Activated CD8-positive, alpha-beta memory T cell treated with anti-CD3 and anti-CD28 coated beads, Interleukin-2, amount 50 U/mL, for 1 hour (primary cell): Measurements from ENCODE around the gene ELOA.
"Not testable (repeated sequence)": the region's sequence is repeated elsewhere in the genome, so short reads cannot be mapped to it uniquely, and the experiment has no call there.

Source experiments
- DNase-seq: peaks from one replicate; pipeline ENCODE4 v3.0.0-alpha.2; 2020; ENCODE audit errors: extremely low read depth

ELOA gene

DNA sequence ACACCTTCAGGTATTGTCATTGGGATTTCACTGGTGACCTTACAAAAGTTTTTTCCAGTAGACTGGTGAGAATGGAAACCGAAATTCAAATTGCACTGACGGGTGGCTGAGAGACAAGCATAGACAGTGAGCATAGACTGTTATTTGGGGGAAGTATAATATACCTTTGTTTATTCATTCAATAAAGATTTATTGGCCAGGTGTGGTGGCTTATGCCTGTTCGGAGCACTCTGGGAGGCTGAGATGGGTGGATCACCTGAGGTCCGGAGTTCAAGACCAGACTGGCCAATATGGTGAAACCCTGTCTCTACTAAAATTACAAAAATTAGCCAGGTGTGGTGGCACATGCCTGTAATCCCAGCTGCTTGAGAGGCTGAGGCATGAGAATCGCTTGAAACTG, 10.0 kb upstream of the ELOA start:
- not testable (repeated sequence) for DNase-seq

DNA sequence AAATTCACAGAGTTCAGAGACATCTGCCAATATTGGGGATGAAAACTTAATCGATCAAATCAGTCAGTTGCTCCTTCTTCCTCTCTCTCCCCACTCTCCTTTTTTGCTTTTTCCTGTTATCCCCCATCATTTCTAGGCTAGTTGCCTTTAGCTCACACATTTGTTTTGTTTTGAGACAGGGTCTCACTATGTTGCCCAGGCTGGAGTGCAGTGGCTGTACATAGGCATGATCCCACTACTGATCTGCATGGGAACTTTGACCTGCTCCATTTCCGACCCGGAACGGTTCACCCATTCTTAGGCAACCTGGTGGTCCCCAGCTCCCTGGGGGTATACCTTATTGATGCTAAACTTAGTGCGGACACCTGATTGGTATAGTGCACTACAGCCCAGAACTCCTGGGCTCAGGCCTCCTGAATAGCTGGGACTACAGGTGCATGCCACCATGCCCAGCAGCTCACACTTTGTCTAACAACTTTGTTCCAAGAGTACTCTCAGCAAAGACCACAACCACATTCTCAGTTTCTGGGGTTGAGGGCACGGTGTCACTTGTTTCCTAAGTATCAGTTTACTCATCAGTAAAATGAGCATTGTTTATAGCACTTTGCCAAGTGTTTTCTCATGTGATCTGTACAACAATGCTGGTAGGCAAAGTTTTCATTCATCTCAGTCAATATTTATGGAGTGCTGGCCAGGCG, 6.7 kb upstream of the ELOA start:
- no peak for DNase-seq

DNA sequence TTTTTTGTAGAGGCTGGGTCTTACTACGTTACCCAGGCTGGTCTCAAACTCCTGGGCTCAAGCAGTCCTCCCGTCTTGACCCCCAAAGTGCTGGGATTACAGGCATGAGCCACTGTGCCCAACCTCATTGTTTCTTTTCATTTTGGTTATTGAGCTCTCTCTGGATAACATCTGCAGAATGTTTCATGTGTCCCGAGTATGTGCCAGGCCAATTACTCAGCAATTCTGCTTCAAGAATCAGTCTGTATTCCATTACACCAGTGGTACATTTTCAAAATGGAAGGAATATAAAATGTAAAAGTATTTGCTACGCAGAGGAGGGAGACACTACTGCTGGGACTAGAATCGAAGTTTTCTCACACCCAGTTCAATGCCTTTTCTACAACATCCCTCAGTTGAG, 1.7 kb upstream of the ELOA start:
- DNase-seq: no peak

DNA sequence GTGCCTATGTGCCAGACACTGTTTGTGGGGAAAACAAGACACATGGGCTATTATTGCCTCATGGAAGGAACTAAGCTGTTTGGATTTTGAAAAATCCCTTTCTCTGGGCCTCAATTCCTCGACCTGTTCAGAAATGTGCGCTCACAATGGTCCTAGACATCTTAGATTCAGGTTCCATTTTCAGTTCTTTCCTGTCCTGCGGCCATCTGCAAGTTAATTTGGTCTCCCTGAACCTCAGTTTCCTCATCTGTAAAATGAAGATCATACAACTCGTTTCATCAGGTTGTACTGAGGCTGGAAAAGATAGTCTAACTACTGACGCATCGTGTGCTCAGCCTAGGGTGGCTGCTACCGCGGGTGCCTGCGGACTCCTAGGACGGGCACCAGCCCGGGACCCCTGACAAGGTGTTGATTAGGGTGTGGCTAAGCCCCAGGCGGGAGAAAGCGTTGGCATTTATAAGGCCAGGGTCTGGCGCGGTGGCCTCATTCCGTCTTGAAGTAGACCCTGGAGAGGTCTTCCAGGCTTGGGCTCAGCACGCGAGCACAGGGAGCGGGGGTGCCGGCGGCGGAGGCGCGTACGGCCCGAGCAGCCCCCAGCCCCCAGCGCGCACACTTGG, 493 bp upstream of the ELOA start:
- DNase-seq: no peak

DNA sequence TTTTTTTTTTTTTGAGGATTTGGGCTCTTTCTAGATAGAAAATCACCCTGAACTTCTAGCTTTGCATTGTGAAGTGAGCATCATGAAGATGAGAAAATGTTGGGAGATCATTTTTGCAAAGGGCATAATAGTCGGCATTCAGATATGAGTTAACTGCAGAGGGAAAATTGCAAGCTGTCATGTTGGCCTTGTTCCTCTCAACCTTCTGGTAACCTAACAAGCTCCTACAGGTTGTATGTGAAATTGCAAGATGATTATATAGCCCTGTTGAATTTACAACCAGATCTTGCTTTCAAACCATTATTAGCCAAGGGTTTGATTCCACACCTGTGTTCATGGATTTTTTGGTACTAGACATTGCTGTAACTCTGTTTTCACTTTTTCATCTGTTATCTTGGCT, 2.2 kb downstream of the ELOA start:
- DNase-seq: no peak

DNA sequence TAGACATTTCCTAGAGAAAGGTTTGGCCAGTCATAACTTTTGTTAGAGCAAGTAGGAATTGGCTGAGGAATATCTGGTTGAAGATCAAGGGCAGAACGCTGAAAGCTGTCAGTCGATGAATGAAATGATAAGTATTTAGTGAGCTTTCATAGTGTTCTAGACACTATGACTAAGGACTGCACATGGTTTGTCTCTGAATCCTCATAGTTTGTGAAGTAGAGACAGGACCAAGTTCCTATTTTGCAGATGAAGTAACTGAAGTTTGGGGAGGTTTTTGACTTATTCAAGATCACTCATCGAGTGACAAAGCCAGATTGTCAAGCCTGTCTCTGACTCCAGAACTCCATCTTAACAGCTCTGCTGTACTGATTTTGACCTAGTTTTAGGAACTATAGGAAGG, 4.7 kb downstream of the ELOA start:
- no peak for DNase-seq

DNA sequence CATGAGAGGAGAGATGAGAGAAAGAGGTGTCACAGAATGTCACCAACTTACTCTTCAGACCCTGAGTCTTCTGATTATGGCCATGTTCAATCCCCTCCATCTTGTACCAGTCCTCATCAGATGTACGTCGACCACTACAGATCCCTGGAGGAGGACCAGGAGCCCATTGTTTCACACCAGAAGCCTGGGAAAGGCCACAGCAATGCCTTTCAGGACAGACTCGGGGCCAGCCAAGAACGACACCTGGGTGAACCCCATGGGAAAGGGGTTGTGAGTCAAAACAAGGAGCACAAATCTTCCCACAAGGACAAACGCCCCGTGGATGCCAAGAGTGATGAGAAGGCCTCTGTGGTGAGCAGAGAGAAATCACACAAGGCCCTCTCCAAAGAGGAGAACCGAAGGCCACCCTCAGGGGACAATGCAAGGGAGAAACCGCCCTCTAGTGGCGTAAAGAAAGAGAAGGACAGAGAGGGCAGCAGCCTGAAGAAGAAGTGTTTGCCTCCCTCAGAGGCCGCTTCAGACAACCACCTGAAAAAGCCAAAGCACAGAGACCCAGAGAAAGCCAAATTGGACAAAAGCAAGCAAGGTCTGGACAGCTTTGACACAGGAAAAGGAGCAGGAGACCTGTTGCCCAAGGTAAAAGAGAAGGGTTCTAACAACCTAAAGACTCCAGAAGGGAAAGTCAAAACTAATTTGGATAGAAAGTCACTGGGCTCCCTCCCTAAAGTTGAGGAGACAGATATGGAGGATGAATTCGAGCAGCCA, 8.0 kb downstream of the ELOA start:
- DNase-seq: no peak

DNA sequence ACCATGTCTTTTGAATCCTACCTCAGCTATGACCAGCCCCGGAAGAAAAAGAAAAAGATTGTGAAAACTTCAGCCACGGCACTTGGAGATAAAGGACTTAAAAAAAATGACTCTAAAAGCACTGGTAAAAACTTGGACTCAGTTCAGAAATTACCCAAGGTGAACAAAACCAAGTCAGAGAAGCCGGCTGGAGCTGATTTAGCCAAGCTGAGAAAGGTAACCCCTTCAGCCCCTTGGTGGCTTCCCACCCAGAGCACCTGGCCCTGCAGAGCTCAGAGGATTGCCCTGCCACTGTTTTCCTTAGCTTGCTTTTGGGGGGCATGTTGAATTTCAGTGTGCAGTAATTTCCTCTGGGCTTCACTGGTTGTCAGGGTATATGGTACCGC, 8.5 kb downstream of the ELOA start:
- no peak for DNase-seq

DNA sequence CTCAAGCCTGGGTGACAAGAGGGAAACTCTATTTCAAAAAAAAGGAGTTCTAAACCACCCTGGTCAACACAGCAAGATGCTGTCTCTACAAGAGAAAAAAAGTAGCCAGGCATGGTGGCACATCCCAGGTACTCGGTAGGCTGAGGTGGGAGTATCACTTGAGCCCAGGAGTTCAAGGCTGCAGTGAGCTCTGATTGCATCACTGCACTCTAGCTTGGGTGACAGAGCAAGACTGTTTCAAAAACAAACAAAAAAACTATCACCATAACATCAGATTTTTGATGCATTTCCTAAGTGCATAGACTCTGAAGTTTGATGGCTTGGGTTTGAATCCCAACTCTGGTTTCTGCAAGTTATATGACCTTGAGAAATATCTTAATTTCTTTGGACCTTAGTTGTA, 9.6 kb downstream of the ELOA start:
- DNase-seq: no peak

DNA sequence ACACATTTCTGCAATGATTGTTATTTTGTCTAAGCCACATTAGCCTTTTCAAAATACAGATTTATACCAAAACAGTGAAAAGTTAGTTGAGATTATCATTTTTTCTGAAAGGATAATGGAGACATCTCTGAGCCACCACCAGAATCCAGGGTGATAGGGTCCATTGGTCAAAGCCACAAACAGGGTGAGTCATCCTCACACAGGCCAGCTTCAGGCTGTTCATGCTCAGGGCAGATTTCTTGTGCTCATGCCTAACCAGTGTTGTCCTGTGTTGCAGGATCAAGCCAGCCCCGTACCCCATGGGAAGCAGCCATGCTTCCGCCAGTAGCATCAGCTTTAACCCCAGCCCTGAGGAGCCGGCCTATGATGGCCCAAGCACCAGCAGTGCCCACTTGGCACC, 13.4 kb downstream of the ELOA start:
- DNase-seq: no peak

DNA sequence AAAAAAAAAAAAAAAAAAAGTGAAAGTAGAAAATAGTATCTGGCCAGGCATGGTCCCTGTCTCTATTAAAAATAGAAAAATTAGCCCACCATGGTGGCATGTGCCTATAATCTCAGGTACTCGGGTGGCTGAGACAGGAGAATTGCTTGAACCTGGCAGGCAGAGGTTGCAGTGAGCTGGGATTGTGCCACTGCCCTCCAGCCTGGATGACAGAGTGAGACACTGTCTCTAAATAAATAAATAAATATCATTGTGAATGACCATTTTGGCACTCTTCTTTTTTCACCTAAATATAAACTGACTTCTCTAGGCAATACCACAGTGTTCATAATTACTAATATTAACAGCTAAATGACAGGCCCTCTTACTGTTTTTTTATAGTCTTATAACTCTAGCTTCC, 14.5 kb downstream of the ELOA start:
- DNase-seq: no peak

DNA sequence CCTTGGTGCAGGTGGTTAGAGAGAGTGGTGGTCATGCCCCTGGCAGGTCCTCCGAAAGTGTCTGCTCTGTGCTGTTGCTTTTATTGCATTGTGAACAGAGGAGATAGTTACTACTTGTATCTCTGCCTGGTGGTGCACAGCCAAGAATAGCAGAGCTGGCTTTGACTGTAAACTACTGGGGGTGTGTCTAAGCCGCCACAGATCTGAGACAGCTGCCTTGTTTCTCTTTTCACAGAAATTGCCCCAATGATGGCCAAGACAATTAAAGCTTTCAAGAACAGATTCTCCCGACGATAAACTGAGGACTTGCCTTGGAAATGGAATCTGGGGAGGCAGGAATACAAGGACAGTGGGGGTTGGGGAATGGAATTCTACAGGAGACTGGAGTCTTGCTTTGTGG, 16.0 kb downstream of the ELOA start:
- no peak for DNase-seq

DNA sequence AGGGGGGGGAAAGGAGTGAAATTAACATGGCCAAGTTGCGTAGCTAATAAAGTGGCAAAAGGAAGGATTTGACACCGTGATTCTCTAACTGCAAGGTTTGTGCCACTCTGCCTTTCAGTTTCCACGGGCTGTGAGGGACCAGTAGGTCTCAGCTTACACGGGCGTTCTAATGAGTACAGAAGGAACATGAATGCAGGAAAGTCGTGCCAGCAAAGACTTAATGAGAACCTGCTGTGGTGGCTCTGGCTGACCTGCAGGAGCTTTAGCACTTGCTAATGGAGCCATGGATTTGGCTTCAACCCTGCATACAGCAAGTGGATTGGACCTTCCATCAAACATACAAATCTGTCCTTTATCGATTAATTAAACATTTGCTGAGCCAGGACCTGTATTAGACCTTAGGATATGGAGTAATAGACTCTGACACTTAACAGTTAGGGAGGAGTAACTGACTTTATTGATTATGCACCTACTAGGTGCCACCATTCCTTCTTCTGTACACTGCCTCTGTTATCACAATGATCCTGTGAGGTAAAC, 19.8 kb downstream of the ELOA start:
- DNase-seq: no peak

DNA sequence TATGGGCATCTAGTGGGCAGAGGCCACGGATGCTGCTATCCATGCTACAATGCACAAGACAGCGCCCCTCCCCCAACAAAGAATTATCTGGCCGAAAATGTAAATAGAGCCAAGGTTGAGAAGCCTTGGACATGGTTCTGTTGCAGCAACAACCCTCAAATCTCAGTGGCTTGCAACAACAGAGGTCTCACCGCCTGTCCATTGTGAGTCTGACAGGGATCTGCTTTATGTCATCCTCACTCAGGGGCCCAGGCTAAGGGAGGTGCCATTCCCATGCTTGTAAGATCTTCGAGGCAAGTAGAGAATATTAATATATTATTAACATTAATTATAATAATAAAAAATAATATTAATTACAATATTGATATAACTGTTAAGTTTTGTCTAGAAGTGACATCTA, 25.5 kb downstream of the ELOA start:
- DNase-seq: no peak

DNA sequence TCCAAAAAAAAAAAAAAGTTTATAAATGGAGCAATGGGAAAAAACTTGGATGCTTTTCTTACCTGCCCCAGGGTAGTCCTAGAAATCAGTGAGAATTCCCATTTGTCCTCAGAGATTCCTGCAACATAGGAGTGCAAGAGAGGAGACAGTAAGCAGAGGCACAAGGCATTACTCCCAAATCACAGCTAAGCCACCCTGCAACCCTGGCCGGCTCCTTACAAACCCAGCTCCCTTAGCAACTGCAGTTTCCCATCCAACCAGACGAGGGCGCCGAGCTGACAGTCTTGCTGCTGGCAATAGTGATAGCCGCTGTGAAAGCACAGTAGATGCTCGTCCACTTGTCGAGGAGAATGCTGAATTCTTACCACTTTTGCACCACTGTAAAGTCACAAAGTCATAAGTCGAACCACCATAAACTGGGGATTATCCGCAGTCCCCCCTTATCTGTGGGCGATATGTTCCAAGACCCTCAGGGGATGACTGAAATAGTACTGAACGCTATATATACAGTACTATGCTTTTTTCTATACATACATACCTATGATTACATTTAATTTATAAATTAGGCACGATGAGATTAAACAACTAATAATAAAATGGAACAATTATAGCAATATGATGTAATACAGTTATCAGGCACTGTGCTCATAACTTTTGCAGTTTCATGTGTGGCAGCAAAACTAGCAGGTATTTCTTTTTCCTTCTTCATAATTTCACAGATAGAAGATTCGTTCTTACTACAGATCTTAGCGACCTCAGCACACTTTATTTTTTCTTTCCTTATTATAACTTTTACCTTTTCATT, 29.0 kb downstream of the ELOA start:
- DNase-seq: peak; percentile 65

DNA sequence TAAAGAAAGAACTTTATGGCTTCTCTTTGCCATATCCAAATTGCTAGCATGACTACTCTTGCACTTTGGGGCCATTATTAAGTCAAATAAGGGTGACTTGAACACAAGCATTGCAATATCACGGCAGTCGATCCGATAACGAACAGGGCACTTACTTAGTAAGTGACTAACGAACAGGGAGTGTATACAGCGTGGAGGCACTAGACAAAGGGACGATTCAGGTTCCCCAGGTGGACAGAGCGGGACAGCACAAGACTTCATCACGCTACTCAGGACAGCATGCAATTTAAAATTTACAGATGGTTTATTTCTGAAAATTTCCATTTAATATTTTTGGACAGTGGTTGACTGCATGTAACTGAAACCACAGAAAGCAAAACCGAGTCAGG, 29.6 kb downstream of the ELOA start:
- DNase-seq: no peak

DNA sequence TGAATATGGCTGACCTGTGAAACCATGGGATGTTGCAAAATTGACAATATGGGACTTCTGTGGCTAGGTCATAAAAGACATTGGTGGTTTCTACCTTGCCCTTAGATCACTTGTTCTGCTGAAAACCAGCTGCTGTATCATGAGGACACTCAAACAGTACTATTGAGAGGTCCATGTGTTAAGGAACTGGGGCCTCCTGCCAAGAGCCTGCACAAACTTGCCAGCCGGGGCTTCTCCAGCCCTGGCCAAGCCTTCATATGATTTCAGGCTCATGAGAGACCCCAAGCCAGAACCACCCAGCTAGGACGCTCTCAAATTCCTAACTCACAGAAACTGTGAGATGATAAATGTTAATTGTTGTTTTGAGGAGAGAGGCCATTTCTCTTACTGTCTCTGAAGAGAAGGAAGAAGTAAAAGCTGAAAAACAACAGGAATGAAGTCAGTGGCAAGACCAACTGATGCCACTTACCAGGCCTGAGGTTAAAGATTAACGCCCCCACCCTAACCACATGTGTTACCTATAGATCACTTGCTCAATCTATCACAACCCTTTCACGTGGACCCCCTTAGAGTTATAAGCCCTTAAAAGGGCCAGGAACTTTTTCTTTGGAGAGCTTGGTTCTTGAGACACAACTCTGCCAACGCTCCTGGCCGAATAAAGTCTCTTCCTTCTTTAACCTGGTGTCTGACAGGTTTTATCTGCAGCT, 31.1 kb downstream of the ELOA start:
- DNase-seq: no peak

DNA sequence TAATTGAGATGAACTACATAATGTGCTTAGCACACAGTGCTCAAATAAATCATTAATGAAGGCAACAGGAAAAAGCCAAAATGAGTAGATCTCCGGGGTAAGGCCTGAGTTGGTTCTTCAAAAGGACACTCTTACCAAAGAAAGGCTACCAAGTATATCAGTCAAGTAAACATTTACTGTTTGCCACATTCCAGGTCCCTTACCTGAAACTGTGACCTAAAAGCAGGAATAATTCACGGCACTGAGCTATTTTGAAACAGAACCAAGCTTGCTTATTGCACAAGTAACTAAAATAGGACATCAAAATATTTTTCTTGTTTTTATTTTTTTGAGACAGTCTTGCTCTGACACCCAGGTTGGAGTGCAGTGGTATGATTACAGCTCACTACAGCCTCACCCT, 32.9 kb downstream of the ELOA start:
- DNase-seq: no peak

DNA sequence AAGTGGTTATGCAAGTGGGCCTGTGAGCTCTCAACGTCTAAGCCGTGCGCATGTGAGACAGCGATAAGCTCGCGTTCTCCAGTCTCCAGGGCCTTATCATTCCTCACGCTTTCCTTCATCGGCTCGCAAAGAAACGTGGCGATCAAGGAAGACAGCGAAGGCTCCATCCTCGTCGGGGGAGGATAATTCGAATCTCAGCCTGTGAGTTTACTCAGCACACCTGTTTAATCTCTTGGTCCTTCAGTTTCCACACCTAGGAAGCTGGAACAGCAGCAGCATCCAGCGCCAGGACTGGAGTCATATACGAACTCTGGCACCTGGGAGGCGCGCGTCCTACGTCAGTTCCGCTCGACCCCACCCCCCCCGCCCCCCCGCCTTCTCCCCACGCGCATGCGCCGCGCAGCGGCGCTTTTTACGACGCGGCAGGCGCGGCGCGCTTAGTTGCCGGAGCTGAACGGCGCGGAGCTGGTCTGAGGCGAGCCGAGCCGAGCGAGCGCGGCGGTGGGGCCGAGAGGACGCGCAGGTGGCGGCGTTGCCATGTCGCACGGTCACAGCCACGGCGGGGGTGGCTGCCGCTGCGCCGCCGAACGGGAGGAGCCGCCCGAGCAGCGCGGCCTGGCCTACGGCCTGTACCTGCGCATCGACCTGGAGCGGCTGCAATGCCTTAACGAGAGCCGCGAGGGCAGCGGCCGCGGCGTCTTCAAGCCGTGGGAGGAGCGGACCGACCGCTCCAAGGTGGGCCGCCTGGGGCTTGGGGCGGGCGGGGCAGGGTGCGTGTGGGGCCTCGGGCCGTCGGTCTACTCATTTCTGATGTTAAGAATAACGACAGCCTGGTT, 34.9 kb downstream of the ELOA start, which contains the start of gene PITHD1:
Gene PITHD1, plus strand, starts transcription at position 440 of the 836 bp plus-strand sequence. Its CDS starts 98 bp downstream, at position 538.
- peak; percentile 55 for DNase-seq

DNA sequence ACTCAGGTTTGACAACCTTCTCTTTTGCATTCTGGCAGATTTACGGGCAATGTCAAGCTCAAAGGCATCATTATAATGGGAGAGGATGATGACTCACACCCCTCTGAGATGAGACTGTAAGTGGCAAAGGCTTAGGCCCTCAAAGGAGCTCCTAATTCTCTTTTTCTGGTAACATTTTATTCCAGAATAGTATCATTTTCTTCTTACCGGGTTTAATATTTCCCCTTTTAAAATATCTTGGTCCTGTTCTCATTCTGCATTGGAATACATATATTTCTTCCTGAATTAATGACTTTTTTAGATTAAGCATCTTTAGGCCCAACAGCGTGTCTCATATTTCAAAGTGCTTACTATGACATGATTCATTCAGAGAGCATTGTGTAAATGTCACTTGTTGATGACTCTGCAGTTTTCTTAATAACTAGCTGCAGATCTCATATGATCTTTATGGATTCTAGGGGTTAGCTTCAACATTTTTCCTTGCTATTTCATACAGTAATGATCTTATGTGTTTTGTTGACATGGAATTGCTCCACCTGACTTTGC, 36.6 kb downstream of the ELOA start:
- DNase-seq: no peak
